Hepatocyte (in vitro differentiated cells): ENCODE results near the gene ADGRB2.

Experiments
- CTCF ChIP-seq: fragments of 200-600 bp; sonication (generic); IDR thresholded peaks from 2 replicates; pipeline ENCODE4 v1.5.1; 2016; ENCODE audit warnings: antibody characterized with exemption, mild to moderate bottlenecking; ENCODE audit not compliant: poor library complexity
- EZH2phosphoT487 ChIP-seq: fragments of 200-600 bp; sonication (generic); IDR thresholded peaks from one replicate; pipeline ENCODE4 v1.6.1; 2018; ENCODE audit warnings: antibody characterized with exemption, mild to moderate bottlenecking, low read depth, moderate library complexity; ENCODE audit not compliant: unreplicated experiment, severe bottlenecking

GRCh38 chr1:31689379-31689778 lies 74.8 kb downstream of the ADGRB2 start:
- TF ChIP-seq CTCF (no peak), EZH2phosphoT487 (no peak)
